Kidney (tissue), 14 donors: ENCODE data around the gene KIF5A. TPM values are rescaled to one million over a fixed set of nuclear protein-coding genes. Genes with fewer than 3 reads are reported as not detected.

Experiments used
- DNase-seq, 5 donors: peaks; one replicate each; pipeline ENCODE4 v3.0.0-alpha.2; 2013 to 2020
- FAIRE-seq: peaks from 2 replicates; lab custom pipeline; 2012; peaks lifted over from hg19 to GRCh38; lab: Jason Lieb, UNC
- H3K27ac ChIP-seq, 2 donors: one replicate each; pipeline ENCODE4 v1.7.0; 2013; ENCODE audit warnings: low read depth in 2 of 2, low read length in 2 of 2, inconsistent platforms in 1 of 2
- H3K27me3 ChIP-seq: one replicate; pipeline ENCODE4 v1.7.1; 2013; ENCODE audit warnings: low read length, inconsistent platforms; ENCODE audit not compliant: control insufficient read depth, insufficient read depth
- H3K36me3 ChIP-seq, 3 donors: one replicate each; pipeline versions ENCODE4 v1.7.0 to v1.7.1; 2013; ENCODE audit warnings: low read length in 3 of 3, control low read depth in 1 of 3, inconsistent platforms in 1 of 3; ENCODE audit not compliant: insufficient read depth in 3 of 3, control insufficient read depth in 2 of 3
- H3K4me1 ChIP-seq, 3 donors: one replicate each; pipeline versions ENCODE4 v1.7.0 to v1.7.1; 2013; ENCODE audit warnings: low read length in 3 of 3, inconsistent platforms in 1 of 3, low read depth in 1 of 3; ENCODE audit not compliant: control insufficient read depth in 2 of 3, insufficient read depth in 2 of 3
- H3K4me3 ChIP-seq, 3 donors: one replicate each; pipeline versions ENCODE4 v1.7.0 to v1.8.1; 2013; ENCODE audit warnings: low read length in 3 of 3, control low read depth in 1 of 3, inconsistent platforms in 1 of 3
- H3K9ac ChIP-seq, 3 donors: one replicate each; pipeline versions ENCODE4 v1.7.0 to v1.7.1; 2013; ENCODE audit warnings: low read length in 3 of 3, control low read depth in 1 of 3, inconsistent platforms in 1 of 3
- H3K9me3 ChIP-seq, 3 donors: one replicate each; pipeline versions ENCODE4 v1.7.0 to v1.7.1; 2013; ENCODE audit warnings: low read length in 3 of 3, control low read depth in 1 of 3, inconsistent platforms in 1 of 3; ENCODE audit not compliant: control insufficient read depth in 2 of 3, insufficient read depth in 1 of 3
- CTCF ChIP-seq: IDR thresholded peaks from 3 replicates; pipeline ENCODE4 v1.5.1; 2012; ENCODE audit warnings: mild to moderate bottlenecking, moderate library complexity, borderline replicate concordance; ENCODE audit not compliant: insufficient read depth; ENCODE audit errors: extremely low read depth
- intact Hi-C: fragments of 100-400 bp; cut with DNase I; formaldehyde crosslinking; loops from one replicate; pipeline ENCODE4 v1.11.1; 2022
- polyA plus RNA-seq: library from polyadenylated mRNA; stranded (reverse); fragments of 350-450 nt; fragmentation: Illumina TruSeq; extraction: RNeasy Lipid Tissue Mini Kit (QIAGEN cat#74804); gene quantifications from one replicate; pipeline ENCODE4 v1.2.3, GENCODE V29; 2014; ENCODE audit warnings: low read depth, low replicate concordance; ENCODE audit not compliant: insufficient read depth
- total RNA-seq: library from RNA; stranded (reverse); fragmentation: NEBNext Ultra II Directional; extraction: Animal tissue kit (Norgen Biotek cat#: 25700); gene quantifications from one replicate; pipeline ENCODE4 v1.2.1, GENCODE V29; 2021
- donor health status: control.
- donor health status: control.
- donor health status: control.
- donor health status: control.
- donor health status: control.
- donor health status: DM: yes; HTN: yes; CAD: no.
- donor health status: Normal renal cell carcinoma (clear cell type).

KIF5A gene
- total and polyA plus RNA-seq, 2 donors from 2014 or later = 0.69 to 1.3 TPM

- H3K4me1 ChIP-seq = peaks cover 0 to 4% (median 0%) of the 10 kb centered on the region in 3 donors
- peak in 3 of 5 donors; percentile 7 to 50 (median 42) for DNase-seq
- intact Hi-C loops = no loop called here
- no peak overlapping the region for H3K9ac ChIP-seq
- H3K4me3 ChIP-seq = no peak overlapping the region
- FAIRE-seq = no peak
- no peak for TF ChIP-seq CTCF
- H3K27me3 ChIP-seq = peaks cover 43% of the 10 kb centered on the region
- no peaks in the 10 kb centered on the region for H3K9me3 ChIP-seq
- no peaks in the 10 kb centered on the region for H3K36me3 ChIP-seq
- H3K27ac ChIP-seq = no peak overlapping the region
These were observed 81.1 kb downstream of the KIF5A start for GRCh38 chr12:57630891-57631433.

GRCh38 chr12:57631566-57632072 is 81.8 kb downstream of the KIF5A start:
- Histone ChIP-seq H3K27me3 (peaks cover 41% of the 10 kb centered on the region), H3K9ac (no peak overlapping the region), H3K36me3 (no peaks in the 10 kb centered on the region), H3K4me1 (peaks cover 0 to 4% (median 0%) of the 10 kb centered on the region in 3 donors), H3K9me3 (no peaks in the 10 kb centered on the region), H3K4me3 (no peak overlapping the region), H3K27ac (no peak overlapping the region)
- no peak for TF ChIP-seq CTCF
- FAIRE-seq (no peak), DNase-seq (peak in 2 of 5 donors; percentile 9 to 47)
- intact Hi-C loops = no loop called here

- H3K36me3 ChIP-seq = no peaks in the 10 kb centered on the region
- H3K9me3 ChIP-seq = no peaks in the 10 kb centered on the region
- TF ChIP-seq CTCF = no peak
- H3K4me3 ChIP-seq = peak overlapping the region in 1 of 3 donors; percentile 39
- peaks cover 37% of the 10 kb centered on the region for H3K27me3 ChIP-seq
- peak in 3 of 5 donors; percentile 37 to 75 (median 68) for DNase-seq
- H3K27ac ChIP-seq = no peak overlapping the region
- H3K9ac ChIP-seq = no peak overlapping the region
- FAIRE-seq = no peak
- peaks cover 0 to 4% (median 0%) of the 10 kb centered on the region in 3 donors for H3K4me1 ChIP-seq
- intact Hi-C loops = no loop called here
These were observed 82.5 kb downstream of the KIF5A start for GRCh38 chr12:57632073-57632957.
